GM12878 (cell line): ENCODE data around the gene PLCB4. TPM values are rescaled to one million over a fixed set of nuclear protein-coding genes. Genes with fewer than 3 reads are reported as not detected.

Source experiments
- ATAC-seq: fragments of 200-7000 bp; cut with Tn5 transposase; 3 replicates; pipeline ENCODE4 v1.9.1; 2020; ENCODE audit warnings: mild to moderate bottlenecking, moderate library complexity
- BruUV-seq: library from RNA; stranded (reverse); fragments of 400-500 nt; replicated peaks from 2 replicates; lab custom pipeline; 2021; lab: Mats Ljungman, UMichigan
- CTCF ChIA-PET: fragments of 300-600 bp; sonication (Branson Sonifier 250); formaldehyde crosslinking; extraction: SDS; loops from one replicate; lab custom pipeline; 2021; ENCODE audit warnings: inconsistent platforms; lab: Yijun Ruan, JAX
- POLR2A ChIA-PET: fragments of 350-600 bp; formaldehyde crosslinking; extraction: SDS; loops from one replicate; lab custom pipeline; 2021; ENCODE audit warnings: inconsistent platforms; lab: Charles Lee
- RAD21 ChIA-PET: fragments of 300-600 bp; sonication (Branson Sonifier 250); formaldehyde crosslinking; loops from one replicate; lab custom pipeline; 2023; ENCODE audit warnings: antibody characterized with exemption; ENCODE audit not compliant: unreplicated experiment; lab: Charles Lee
- SMC1A ChIA-PET: fragments of 300-600 bp; sonication (Branson Sonifier 250); formaldehyde crosslinking; loops from one replicate; lab custom pipeline; 2023; ENCODE audit not compliant: unreplicated experiment, uncharacterized antibody; lab: Charles Lee
- DNase-seq: peaks from one replicate; pipeline ENCODE4 v3.0.0-alpha.2; 2011; ENCODE audit warnings: low read depth, low spot score
- FAIRE-seq: peaks from 3 replicates; lab custom pipeline; 2011; peaks lifted over from hg19 to GRCh38; lab: Jason Lieb, UNC
- H2AFZ ChIP-seq: 2 replicates; pipeline ENCODE4 v1.6.0; 2011; ENCODE audit warnings: low read depth, low read length, control low read depth; ENCODE audit not compliant: control insufficient read depth
- H3K27ac ChIP-seq: 2 replicates; pipeline ENCODE4 v1.5.1; 2011; ENCODE audit warnings: control low read depth; ENCODE audit not compliant: control insufficient read depth, insufficient read depth
- H3K27me3 ChIP-seq, 2 experiments: replicated peaks in 1 of 2; 2 replicates each; pipeline versions ENCODE4 v1.6.0 to v1.6.1; 2011; ENCODE audit warnings: low read length in 1 of 2; ENCODE audit not compliant: control insufficient read depth in 2 of 2, insufficient read depth in 2 of 2
- H3K36me3 ChIP-seq, 2 experiments: 2 replicates each; pipeline ENCODE4 v1.5.1; 2011; ENCODE audit warnings: low read length in 1 of 2; ENCODE audit not compliant: control insufficient read depth in 2 of 2, insufficient read depth in 2 of 2
- H3K4me1 ChIP-seq: 2 replicates; pipeline ENCODE4 v1.6.1; 2011; ENCODE audit warnings: mild to moderate bottlenecking, low read length, moderate library complexity, mixed read lengths; ENCODE audit not compliant: control insufficient read depth, insufficient read depth
- H3K4me2 ChIP-seq: 2 replicates; pipeline ENCODE4 v1.6.0; 2011; ENCODE audit warnings: control low read depth; ENCODE audit not compliant: control insufficient read depth, insufficient read depth
- H3K4me3 ChIP-seq: fragments of 200-600 bp; sonication (generic); 2 replicates; pipeline ENCODE4 v1.5.1; 2016
- H3K79me2 ChIP-seq: 2 replicates; pipeline ENCODE4 v1.6.0; 2011; ENCODE audit warnings: low read length; ENCODE audit not compliant: control insufficient read depth, insufficient read depth
- H3K9ac ChIP-seq: 2 replicates; pipeline ENCODE4 v1.8.0; 2011; ENCODE audit warnings: low read length, control low read depth, mixed read lengths; ENCODE audit not compliant: control insufficient read depth, insufficient read depth
- H3K9me3 ChIP-seq: replicated peaks from 3 replicates; pipeline ENCODE4 v1.5.1; 2011; ENCODE audit warnings: mild to moderate bottlenecking, low read length; ENCODE audit not compliant: control insufficient read depth, insufficient read depth
- H4K20me1 ChIP-seq: 2 replicates; pipeline ENCODE4 v1.6.0; 2011; ENCODE audit not compliant: control insufficient read depth, insufficient read depth
- BHLHE40 ChIP-seq, 2 experiments: fragments of 450-650 bp in 1 of 2; IDR thresholded peaks; 2 replicates each; pipeline ENCODE4 v1.6.1; 2011 to 2017; ENCODE audit warnings: low read depth in 2 of 2, borderline replicate concordance in 1 of 2, improper control_type of control experiment in 1 of 2, low read length in 1 of 2, mild to moderate bottlenecking in 1 of 2
- CTCF ChIP-seq, 3 experiments: IDR thresholded peaks in 2 of 3; conservative IDR thresholded peaks in 1 of 3; 2 replicates each; pipeline ENCODE4 v1.5.1; 2011; ENCODE audit warnings: low read depth in 3 of 3, low read length in 3 of 3, mild to moderate bottlenecking in 3 of 3, control low read depth in 2 of 3, moderate library complexity in 2 of 3, inconsistent platforms in 1 of 3, mixed read lengths in 1 of 3; ENCODE audit not compliant: control insufficient read depth in 2 of 3, insufficient read depth in 1 of 3; ENCODE audit errors: extremely low read depth in 1 of 3
- PAX5 ChIP-seq: IDR thresholded peaks from 2 replicates; pipeline ENCODE4 v1.6.1; 2011; ENCODE audit warnings: low read depth, low read length, borderline replicate concordance
- POLR2A ChIP-seq: IDR thresholded peaks from 2 replicates; pipeline ENCODE4 v1.6.1; 2011; ENCODE audit warnings: low read depth, mild to moderate bottlenecking, low read length
- WGBS: methylation state at CpG from one replicate; pipeline ENCODE4 v1.1.6; 2016; ENCODE audit warnings: low lambda C conversion rate; ENCODE audit not compliant: insufficient replicate concordance, insufficient coverage; ENCODE audit errors: missing lambda C conversion rate; 5-methylcytosine and 5-hydroxymethylcytosine counted together
- in situ Hi-C: fragments of 300-500 bp; cut with MboI; formaldehyde crosslinking; loops from 9 replicates; pipeline ENCODE4 v1.14.3; 2018; ENCODE audit warnings: mixed read lengths
- intact Hi-C: fragments of 100-400 bp; cut with micrococcal nuclease; formaldehyde crosslinking; loops from one replicate; pipeline ENCODE4 v1.14.2; 2022; ENCODE audit not compliant: unreplicated experiment
- polyA plus RNA-seq, 11 experiments: library from polyadenylated mRNA; depleted of rRNA in 4 of 11; unstranded in 6 of 11; stranded (reverse) in 5 of 11; fragments of >200 nt; fragmentation: Nextera tagmentation in 4 of 11; fragmentation: Illumina TruSeq in 1 of 11; extraction: Ambion mirVana in 4 of 11; extraction: Trizol in 1 of 11; gene quantifications; 1 replicate in 1 of 11; 2 replicates in 10 of 11; pipeline versions ENCODE4 v1.2.1 to v1.2.3, GENCODE V29; 2011 to 2016; ENCODE audit warnings: inconsistent platforms in 2 of 11, missing spikeins in 2 of 11, low read depth in 1 of 11
- total RNA-seq, 4 experiments: library from RNA; depleted of rRNA in 3 of 4; stranded (reverse); fragments of >200 nt in 3 of 4; fragmentation: Illumina TruSeq in 1 of 4; extraction: Trizol in 1 of 4; gene quantifications; 2 replicates each; pipeline versions ENCODE4 v1.2.1 to v1.2.3, GENCODE V29; 2013 to 2021

PLCB4 gene
- total and polyA plus RNA-seq, 10 of the 15 experiments (the other 5 are each of a cell fraction or from before 2014, with no cell fraction given), result not detected

GRCh38 chr20:9323622-9324021 lies 254.7 kb downstream of the PLCB4 start:
- 0% methylated on average over 4 of the region's 4 CpGs for WGBS
- TF ChIP-seq BHLHE40 (IDR thresholded peaks at IDR 0.05; ENCODE audit: borderline replicate concordance in 1 of 2, low read depth in 2 of 2, low read length in 1 of 2) (no peak), CTCF (IDR thresholded peaks at IDR 0.05 in 2 of 3, conservative IDR thresholded peaks at IDR 0.05 in 1 of 3; ENCODE audit: control insufficient read depth in 2 of 3, extremely low read depth in 1 of 3, insufficient read depth in 1 of 3, low read depth in 3 of 3, low read length in 3 of 3) (peak in 2 of 3 experiments; percentile 38; a peak in 4 of 6 replicates), POLR2A (no peak), PAX5 (no peak)

More at GRCh38 chr20:9323622-9324021, 254.7 kb downstream of the PLCB4 start:
- ChIA-PET POLR2A (no interaction called here), CTCF (no interaction called here), SMC1A (no interaction called here), RAD21 (no interaction called here)
- intact Hi-C loops, result no loop called here
- no peak overlapping the region for H3K27ac ChIP-seq
- H3K4me1 ChIP-seq, result no peaks in the 10 kb centered on the region
- no peak overlapping the region for H2AFZ ChIP-seq
- H3K9ac ChIP-seq, result no peak overlapping the region
- no TSS peak for BruUV-seq
- H3K27me3 ChIP-seq, result peaks cover 0 to 3% of the 10 kb centered on the region in 2 experiments; a peak in 1 of 4 replicates
- H3K36me3 ChIP-seq, result no peaks in the 10 kb centered on the region
- H3K4me2 ChIP-seq, result no peak overlapping the region
- in situ Hi-C loops, result no loop called here
- H3K9me3 ChIP-seq, result no peaks in the 10 kb centered on the region
- peak; percentile 63 for ATAC-seq
- DNase-seq, result no peak
- no peak for FAIRE-seq
- H4K20me1 ChIP-seq, result no peaks in the 10 kb centered on the region
- H3K4me3 ChIP-seq, result no peak overlapping the region
- no peaks in the 10 kb centered on the region for H3K79me2 ChIP-seq
